Renal cortical epithelial cell (primary cell): ENCODE measurements around the gene METTL24. TPM values are rescaled to one million over a fixed set of nuclear protein-coding genes. Genes with fewer than 3 reads are reported as not detected.
"Not testable (repeated sequence)": the region's sequence is repeated elsewhere in the genome, so short reads cannot be mapped to it uniquely, and the experiment has no call there.

Experiments
- DNase-seq: peaks from one replicate; pipeline ENCODE4 v3.0.0-alpha.2; 2011; ENCODE audit warnings: low read depth
- total RNA-seq: library from RNA; depleted of rRNA; stranded (reverse); fragments of >200 nt; gene quantifications from 2 replicates; pipeline ENCODE4 v1.2.3, GENCODE V29; 2014

METTL24 gene
- total RNA-seq, 1 donor from 2014 or later = 0.10 TPM

GRCh38 chr6:110315207-110315868 lies 42.8 kb downstream of the METTL24 start:
- DNase-seq = no peak

GRCh38 chr6:110310861-110311446 lies 47.2 kb downstream of the METTL24 start:
- DNase-seq = no peak

GRCh38 chr6:110309432-110309831 lies 48.7 kb downstream of the METTL24 start:
- DNase-seq = not testable (repeated sequence)

GRCh38 chr6:110307368-110307767 lies 50.8 kb downstream of the METTL24 start:
- no peak for DNase-seq

- not testable (repeated sequence) for DNase-seq
Observed at GRCh38 chr6:110305832-110306231, 52.3 kb downstream of the METTL24 start.

GRCh38 chr6:110303692-110304091 lies 54.5 kb downstream of the METTL24 start:
- DNase-seq = not testable (repeated sequence)

DNA sequence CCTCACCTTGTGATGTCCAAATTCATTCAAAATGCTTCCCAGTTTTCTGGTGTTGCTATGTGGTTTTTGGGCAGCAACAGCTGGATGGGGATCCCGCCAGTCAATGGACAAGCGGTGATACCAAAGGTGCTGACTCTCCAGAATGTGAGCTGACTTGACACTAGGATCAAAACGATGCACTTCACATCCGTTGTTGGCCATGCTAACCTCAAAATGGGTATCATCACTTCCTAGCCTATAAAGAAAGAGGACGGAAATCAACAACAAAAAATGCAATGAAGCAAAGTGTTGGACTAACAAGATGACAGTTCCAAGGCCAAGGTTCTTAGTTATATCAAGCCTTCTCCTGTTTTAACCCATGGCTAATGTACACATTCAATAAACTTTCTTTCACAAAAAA lies 59.2 kb downstream of the METTL24 start:
- DNase-seq = no peak

GRCh38 chr6:110298411-110298810 lies 59.7 kb downstream of the METTL24 start:
- no peak for DNase-seq

DNA sequence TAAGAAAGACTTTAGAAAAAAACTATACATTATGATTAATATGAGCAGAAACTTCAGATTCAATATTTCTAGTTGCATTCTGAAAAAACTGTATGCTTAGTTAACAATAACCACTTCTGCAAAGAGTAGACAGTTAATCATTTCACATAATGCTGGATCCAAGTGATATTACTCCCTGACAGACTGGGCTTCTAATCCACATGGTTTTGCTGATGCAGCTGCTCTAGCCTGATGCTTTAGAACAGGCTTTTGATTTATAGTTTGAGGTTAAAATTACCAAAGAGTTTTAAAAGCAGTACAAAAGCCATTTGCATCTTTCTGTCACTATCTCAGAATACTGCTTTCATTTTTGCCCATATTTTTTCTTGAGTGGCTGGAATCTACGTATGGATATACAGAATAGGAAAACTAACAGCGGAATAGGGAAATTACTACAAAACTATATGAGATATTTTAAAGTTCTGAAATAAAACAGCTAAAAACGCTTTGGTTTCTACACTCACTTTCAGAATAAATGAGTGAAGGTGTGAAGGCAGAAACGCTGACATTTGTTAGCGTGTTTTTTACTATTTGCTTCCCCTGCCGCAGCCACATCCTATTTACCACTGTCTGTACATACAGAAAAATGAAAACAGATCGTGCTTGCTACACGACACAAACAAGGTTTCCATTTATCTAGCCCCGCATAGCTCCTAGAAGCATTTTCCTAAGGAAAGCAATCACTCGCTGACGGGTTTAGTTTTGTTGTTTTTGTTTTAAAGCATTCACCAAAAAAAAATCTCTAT lies 61.7 kb downstream of the METTL24 start:
- no peak for DNase-seq

- DNase-seq = peak; percentile 48
Observed at GRCh38 chr6:110295451-110296165, 62.5 kb downstream of the METTL24 start.

- DNase-seq = peak; percentile 43
Observed at GRCh38 chr6:110287462-110288341, 70.4 kb downstream of the METTL24 start.

GRCh38 chr6:110285306-110286060 lies 72.7 kb downstream of the METTL24 start:
- DNase-seq = peak; percentile 28

DNA sequence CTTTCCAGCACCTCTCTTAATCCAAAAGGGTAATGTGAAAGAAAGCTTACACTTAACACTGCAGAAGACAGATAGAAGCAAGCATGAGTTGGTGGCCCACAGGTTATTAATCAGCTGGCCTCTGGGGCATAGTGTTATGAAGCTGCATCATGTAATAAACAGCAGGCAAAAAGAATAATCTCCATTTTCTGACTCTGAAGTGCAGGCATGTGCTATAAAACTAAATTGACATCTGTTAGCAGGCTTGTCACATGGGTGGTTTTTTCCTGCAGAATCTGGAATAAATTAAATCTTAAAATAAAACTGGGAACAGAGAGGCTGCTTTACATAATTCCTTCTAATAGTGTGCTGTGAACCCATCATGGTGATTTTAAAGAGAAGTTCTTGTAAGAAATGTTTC lies 73.3 kb downstream of the METTL24 start:
- no peak for DNase-seq

DNA sequence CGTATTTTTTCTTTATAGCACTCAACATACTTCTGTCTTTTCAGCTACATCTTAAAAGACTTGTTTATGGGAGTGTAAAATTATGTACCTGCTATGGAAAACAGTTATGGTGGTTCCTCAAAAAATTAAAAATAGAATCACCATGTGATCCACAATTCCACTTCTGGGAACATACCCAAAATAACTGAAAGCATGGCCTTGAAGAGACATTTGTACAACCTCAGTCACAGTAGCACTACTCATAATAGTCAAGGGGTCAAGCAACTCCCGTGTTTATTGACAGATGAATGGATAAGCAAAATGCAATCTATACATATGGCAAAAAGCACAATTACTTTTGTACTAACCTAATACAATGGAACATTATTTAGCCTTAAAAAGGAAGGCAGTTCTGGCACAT lies 74.5 kb downstream of the METTL24 start:
- DNase-seq = no peak

DNA sequence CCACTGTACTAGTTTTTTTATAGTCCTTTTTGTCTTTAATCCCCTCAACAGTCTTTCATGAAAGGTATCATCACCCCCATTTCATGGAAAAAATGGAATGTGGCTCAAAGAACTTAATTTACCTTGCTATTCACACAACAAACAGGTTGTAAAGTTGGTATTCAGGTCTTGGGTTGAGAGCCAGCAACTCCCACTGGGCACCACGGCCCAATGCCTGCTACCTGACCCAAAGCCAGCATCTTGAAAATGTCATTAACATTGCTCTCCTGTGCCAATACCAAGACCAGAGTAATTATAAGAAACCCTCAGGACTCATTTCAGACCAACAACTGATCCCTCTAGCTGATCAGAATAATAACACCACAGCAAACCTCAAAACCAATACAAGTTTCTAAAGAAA lies 75.7 kb downstream of the METTL24 start:
- no peak for DNase-seq

DNA sequence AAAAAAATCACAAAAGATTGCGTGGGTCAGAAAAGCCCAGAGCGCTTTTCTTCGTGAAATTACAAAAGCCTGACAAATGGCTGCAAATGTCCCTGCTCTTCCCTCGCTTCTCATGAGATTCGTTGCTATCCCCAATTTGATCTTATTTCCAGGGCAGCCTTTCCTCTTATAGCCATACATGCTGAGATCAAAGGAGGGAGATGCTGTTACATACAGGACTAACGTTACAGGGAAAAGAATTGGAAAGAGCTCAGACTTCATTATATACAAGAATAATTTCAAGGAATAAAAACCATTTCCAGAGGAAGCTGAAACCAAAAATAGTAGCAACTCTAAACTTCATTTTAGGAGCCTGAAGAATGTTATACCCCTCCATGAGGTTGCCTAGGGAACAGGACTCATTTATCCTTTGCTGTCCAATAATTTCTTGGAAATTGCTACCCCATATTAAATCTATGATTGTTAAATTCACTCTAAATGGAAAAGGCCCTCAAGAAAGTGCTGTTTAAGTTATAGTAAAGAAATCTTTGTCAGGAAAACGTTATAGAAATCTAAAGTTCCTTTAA lies 81.0 kb downstream of the METTL24 start:
- no peak for DNase-seq

GRCh38 chr6:110272781-110273180 lies 85.4 kb downstream of the METTL24 start:
- DNase-seq = not testable (repeated sequence)

DNA sequence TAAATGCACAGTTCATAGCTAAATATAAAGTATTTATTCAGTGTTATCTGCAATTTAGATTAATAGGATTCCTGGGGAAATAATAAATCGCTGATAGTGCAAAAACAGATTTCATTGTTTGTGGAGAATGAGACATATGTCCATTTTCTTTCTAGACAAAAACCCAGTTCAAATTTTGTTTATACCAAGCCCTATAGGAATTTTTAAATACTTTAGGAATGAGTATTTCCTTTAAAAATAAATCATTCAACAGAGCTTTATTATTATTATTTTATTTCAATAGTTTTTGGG lies 86.5 kb downstream of the METTL24 start:
- DNase-seq = no peak

DNA sequence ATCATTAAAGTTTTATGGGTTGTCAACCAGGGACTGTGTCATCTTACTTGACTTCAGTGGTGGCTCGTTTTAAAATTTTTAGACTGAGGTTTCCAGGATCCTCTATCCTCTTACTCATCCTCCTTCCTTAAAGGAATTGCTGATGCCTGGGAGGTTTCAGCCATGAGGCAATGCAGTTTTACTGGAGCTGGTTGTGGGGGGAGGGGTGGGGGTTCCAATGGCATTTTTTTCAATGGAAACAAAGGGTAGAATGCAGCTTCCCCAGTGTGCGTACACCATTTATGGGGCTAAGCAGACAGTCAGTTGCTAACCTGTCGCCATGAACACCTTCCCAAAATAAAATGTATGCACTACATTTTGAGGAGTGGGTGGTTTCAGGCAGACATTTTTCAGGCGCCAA lies 88.0 kb downstream of the METTL24 start:
- no peak for DNase-seq

DNA sequence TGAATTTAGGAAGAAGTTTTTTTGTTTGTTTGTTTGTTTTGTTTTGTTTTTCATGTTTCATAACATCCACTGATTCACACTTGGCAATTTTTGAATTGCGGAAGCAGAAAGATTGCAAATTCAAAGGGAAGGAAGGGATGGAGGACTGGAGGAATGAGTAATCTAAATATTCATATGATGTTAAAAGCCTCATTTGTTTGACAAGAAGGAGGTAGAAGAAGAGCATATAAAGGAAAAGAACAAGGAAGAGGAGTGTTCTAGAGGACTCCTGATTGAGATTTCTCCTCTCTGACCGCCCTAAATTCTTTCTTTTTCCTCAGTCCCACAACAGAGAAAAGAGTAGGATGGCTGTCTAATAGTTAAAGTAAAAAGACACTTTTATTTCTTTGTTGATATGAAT lies 88.5 kb downstream of the METTL24 start:
- DNase-seq = no peak
